Fibroblast of gingiva (primary cell): ENCODE measurements around the gene CD180.
"Not testable (repeated sequence)": the region's sequence is repeated elsewhere in the genome, so short reads cannot be mapped to it uniquely, and the experiment has no call there.

Experiments
- DNase-seq: peaks from one replicate; pipeline ENCODE4 v3.0.0-alpha.2; 2011; ENCODE audit warnings: low read depth

Gene CD180

DNA sequence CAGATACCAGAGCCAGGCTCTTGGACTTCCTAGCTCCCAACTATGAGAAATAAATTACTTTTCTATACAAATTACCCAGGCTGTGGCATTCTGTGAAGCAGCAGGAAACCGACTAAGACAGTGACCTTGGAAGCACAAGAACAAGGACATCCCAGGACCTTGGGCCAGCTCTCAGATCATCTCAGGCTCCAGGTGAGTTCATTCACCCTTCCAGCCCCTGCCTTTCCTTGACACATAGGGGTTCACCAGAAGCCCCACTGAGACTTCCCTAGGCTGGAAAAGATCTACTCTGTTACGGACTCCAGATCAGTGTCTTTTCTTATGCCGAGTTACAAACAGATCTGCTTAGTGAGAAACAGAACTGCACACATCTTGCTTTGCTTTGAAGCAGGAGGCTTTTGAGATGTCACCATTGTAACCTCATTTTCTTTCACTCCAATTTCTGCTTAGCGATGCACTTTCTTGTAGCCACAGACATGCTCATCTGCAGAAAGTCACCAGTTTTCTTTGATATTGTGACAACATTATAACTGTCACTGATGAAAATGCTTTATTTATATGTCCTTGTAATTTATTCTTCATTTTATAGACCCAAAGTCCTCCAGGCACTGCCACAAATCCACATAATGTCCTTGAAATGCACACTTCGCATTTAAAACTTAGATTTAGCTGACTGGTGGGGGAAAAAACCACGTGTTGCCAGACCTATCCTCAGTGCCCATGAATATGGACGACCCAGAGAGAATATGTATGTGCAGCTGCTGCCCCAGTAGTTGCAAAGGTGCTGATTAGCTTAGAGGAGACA is 8.1 kb downstream of the CD180 start:
- no peak for DNase-seq

DNA sequence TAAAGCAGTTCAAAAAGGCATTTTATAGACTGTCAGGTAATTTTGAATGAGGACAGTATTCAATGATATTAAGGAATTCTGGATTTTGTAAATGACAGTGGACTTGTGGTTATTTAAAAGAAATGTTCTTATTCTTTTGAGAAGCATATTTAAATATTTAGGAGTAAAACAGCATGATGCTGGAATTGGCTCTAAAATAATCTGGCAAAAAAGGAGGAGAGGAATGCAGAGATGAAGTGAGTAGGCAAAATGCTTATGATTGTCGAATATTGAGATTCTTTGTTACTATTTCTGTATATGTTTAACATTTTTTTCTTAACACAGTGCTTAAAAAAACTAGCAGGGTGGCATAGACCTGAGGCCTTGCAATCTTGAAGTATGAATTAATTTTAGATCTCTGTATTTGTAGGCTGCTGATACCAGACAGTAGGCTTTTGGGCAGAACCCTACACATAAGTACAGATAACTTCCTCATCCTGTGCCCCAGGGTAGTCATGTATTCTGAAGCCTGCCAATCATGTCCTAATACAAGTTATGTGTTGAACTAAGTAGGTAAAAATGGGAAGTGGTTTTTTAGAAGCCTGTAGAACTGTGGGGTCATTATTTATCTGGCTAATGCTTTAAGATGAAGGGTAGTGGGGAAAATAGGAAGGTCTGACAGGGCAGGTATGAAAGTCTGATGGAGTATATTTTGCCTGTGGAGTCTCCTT is 9.4 kb downstream of the CD180 start:
- DNase-seq = no peak

DNA sequence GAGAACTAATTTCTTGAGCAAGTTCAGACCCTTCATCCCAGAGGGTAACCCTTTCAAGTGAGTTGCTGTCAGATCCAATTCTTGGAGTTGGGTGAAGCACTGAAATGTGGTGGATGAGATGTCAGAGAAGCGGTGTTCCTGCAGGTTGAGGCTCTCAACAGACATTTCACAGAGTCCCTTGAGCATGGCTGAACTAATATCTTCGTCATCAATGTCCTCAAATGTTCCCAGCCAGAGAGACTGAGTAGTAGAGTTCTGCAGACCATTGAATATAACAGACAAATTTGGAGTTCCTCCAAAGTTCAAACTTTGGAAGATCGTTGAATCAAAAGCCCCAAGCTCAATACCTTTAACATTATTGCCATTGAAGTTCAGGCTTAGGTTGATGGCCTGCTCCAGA is 12.7 kb downstream of the CD180 start:
- no peak for DNase-seq

DNA sequence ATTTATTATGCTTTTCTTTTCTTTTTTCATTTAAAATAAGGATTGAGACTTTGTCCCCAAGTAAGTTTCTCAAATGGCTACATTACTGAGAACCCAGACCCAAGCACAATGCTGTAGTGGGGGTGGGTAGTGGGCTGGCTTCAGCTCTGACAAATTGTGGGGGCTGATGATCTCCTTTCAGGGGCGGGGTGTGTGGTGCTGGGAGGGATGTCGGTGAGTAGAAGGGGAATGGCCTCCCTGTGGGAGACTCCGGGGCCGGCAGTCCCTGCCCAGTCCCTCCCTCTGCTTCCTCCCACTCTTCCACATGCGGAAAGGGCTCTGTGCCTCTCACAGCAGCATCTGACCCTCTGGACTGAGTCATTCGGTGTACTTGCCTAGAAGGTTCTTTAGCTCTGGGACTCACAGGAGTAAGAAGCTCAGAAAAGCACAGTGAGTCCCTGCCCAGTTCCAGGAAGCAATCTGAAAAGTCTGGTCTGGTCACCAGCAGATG is 14.3 kb downstream of the CD180 start:
- peak; percentile 59 for DNase-seq

- DNase-seq = no peak
These were observed 14.9 kb downstream of the CD180 start for GRCh38 chr5:67181648-67182221.

- no peak for DNase-seq
These were observed 16.8 kb downstream of the CD180 start for GRCh38 chr5:67179697-67180361.

- no peak for DNase-seq
These were observed 17.6 kb downstream of the CD180 start for GRCh38 chr5:67178966-67179365.

- DNase-seq = peak; percentile 57
These were observed 18.5 kb downstream of the CD180 start for GRCh38 chr5:67178085-67178484.

- no peak for DNase-seq
These were observed 19.7 kb downstream of the CD180 start for GRCh38 chr5:67176936-67177335.

DNA sequence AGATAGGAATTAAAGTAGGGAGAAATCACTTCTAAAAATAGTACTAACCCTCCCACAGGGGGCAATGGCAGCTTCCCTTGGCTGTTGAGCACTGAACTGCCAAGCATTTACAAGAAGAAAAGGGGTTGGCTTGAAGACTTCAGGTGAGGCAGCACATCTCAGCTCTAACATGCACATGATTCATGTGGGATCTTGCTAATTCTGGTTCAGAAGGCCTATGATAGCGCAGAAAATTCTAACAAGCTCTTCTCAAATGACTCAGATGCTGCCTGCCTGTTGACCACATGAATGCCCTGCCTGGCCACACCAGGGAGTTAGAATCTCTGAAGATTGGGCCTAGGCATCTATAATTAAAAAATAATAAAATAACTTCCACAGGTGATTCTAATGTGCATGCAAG is 22.6 kb downstream of the CD180 start:
- no peak for DNase-seq

GRCh38 chr5:67173351-67173750 is 23.2 kb downstream of the CD180 start:
- not testable (repeated sequence) for DNase-seq

- DNase-seq = peak; percentile 21
These were observed 25.8 kb downstream of the CD180 start for GRCh38 chr5:67170767-67171166.

- no peak for DNase-seq
These were observed 28.5 kb downstream of the CD180 start for GRCh38 chr5:67168069-67168468.

DNA sequence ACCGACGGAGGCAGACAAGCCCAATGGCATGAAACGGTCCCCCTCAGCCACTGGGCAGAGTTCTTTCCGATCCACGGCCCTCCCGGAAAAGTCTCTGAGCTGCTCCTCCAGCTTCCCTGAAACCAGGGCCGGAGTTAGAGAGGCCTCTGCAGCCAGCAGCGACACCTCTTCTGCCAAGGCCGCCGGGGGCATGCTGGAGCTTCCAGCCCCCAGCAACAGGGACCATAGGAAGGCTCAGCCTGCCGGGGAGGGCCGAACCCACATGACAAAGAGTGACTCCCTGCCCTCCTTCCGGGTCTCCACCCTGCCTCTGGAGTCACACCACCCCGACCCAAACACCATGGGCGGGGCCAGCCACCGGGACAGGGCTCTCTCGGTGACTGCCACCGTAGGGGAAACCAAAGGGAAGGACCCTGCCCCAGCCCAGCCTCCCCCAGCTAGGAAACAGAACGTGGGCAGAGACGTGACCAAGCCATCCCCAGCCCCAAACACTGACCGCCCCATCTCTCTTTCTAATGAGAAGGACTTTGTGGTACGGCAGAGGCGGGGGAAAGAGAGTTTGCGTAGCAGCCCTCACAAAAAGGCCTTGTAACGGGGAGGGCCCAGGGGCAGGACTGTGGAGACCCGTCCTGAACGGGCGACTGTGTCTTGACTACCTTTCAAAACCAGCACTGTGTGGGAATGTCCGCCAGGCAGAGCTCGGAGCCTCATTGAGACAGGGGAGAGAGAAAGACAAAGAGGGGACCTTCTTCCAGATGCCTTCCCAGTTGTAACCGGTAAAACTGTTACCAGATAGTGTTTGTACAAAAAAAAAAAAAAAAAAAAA is 29.9 kb downstream of the CD180 start:
- DNase-seq = no peak

GRCh38 chr5:67165526-67166459 is 30.8 kb downstream of the CD180 start:
- peak; percentile 76 for DNase-seq

DNA sequence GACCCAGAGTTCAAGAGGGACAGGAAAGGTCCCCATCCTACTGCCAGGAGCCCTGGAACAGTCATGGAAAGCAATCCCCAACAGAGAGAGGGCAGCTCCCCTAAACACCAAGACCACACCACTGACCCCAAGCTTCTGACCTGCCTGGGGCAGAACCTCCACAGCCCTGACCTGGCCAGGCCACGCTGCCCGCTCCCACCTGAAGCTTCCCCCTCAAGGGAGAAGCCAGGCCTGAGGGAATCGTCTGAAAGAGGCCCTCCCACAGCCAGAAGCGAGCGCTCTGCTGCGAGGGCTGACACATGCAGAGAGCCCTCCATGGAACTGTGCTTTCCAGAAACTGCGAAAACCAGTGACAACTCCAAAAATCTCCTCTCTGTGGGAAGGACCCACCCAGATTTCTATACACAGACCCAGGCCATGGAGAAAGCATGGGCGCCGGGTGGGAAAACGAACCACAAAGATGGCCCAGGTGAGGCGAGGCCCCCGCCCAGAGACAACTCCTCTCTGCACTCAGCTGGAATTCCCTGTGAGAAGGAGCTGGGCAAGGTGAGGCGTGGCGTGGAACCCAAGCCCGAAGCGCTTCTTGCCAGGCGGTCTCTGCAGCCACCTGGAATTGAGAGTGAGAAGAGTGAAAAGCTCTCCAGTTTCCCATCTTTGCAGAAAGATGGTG is 31.6 kb downstream of the CD180 start:
- no peak for DNase-seq

DNA sequence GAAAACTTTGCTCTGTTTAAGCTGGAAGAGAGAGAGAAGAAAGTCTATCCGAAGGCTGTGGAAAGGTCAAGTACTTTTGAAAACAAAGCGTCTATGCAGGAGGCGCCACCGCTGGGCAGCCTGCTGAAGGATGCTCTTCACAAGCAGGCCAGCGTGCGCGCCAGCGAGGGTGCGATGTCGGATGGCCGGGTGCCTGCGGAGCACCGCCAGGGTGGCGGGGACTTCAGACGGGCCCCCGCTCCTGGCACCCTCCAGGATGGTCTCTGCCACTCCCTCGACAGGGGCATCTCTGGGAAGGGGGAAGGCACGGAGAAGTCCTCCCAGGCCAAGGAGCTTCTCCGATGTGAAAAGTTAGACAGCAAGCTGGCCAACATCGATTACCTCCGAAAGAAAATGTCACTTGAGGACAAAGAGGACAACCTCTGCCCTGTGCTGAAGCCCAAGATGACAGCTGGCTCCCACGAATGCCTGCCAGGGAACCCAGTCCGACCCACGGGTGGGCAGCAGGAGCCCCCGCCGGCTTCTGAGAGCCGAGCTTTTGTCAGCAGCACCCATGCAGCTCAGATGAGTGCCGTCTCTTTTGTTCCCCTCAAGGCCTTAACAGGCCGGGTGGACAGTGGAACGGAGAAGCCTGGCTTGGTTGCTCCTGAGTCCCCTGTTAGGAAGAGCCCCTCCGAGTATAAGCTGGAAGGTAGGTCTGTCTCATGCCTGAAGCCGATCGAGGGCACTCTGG is 32.6 kb downstream of the CD180 start:
- no peak for DNase-seq

GRCh38 chr5:67163231-67163756 is 33.3 kb downstream of the CD180 start:
- DNase-seq = no peak

GRCh38 chr5:67161767-67162166 is 34.8 kb downstream of the CD180 start:
- DNase-seq = no peak
